ENCODE measurements around the gene CLSTN1.
A peak's percentile ranks its signal among the peaks of the same experiment; 100 is the strongest.
"Not testable (repeated sequence)": the region's sequence is repeated elsewhere in the genome, so short reads cannot be mapped to it uniquely, and the experiment has no call there.

The CLSTN1 gene

GRCh38 chr1:9826616-9827015 is 2.9 kb upstream of the CLSTN1 start:
- no peak for DNase-seq (ENCODE audit: low read depth in 4 of 4, low spot score in 1 of 4)

DNA sequence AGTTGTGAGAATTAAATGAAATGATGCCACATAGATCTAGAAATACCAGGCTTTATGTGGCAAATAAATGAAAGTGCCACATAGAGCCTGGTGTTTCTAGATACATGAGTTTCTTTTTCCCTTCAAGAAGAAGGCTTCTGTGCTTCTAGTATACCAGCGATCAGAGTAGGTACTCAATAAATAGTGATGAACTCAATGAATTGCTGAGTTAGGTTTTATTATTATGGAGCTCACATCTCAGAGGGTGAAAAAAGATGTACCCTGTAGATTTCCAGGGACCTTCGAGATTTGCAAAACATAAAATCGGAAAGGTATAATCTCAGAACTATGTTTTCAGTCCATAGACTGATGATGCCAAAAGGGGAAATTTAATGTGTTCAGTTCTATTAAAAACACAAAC is 2.3 kb upstream of the CLSTN1 start:
- DNase-seq (ENCODE audit: low read depth in 4 of 4, low spot score in 1 of 4) = no peak

DNA sequence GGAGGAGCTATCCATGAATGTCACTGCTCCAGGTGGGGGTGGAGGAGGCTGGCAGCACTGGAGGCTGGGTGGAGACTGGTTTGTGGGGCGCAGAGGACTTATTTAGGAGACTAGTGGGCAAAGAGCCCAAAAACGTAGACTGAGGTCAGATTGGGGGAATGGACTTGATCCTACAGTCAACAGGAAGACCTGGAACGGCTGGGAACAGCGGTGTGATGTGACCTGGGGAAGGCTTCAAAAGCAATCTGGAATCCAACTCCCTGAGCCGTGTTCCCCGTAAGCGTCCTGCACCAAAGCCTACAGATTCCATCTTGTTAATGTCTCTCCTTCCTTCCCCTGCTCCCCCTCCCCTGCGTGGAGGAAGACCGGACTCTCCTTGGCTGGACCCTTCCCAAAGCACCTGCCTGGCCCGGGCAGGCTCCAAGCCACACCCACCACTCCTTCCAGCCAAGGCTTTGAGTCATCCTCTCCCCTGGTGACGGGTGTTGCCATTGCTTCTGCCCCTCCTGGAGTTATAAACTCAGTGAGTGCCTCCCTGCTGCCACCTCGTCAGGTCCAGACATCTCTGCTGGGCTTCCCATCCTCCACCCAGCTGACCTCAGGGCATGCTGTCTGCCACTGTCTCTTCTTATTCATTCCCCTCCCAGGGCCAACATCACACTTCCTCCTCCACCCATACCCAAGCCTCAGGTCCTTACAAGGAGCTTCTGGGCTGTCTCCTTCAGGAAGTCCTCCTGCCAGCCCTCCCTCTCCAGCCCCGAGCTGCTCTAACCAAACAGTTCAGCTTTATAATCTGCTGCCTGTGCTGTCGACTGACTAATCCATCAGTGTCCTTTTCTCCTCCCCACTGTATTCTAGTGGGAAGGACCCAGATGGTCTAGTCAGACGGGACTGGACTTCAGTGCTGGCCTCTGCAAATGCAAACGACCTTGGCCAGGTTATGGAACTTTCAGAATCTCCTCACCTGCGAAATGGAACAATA is 1.6 kb upstream of the CLSTN1 start:
- peak in 1 of 4 experiments; percentile 19 for DNase-seq (ENCODE audit: low read depth in 4 of 4, low spot score in 1 of 4)

DNA sequence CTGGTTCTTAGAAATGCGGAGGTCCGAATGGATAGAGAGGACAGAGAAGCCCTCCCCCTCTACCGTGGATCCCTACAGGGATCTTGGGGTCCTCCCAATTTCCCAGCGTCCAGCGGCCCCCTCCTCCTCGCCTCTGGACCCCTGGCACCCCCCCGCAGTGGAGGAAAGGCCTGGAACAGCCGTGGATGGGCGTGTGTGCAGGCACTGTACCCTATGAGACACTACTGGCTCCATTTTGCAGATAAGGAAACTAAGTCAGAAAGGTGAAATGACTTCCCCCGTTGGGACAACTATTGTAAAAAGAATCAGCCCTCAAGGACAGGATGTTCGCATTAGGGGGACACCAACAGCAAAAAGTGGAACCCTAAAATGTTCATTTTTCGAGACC is 931 bp upstream of the CLSTN1 start:
- DNase-seq (ENCODE audit: low read depth in 4 of 4, low spot score in 1 of 4) = no peak

GRCh38 chr1:9823693-9823942 is 147 bp downstream of the CLSTN1 start:
- no peak for DNase-seq (ENCODE audit: low read depth in 4 of 4, low spot score in 1 of 4)

DNA sequence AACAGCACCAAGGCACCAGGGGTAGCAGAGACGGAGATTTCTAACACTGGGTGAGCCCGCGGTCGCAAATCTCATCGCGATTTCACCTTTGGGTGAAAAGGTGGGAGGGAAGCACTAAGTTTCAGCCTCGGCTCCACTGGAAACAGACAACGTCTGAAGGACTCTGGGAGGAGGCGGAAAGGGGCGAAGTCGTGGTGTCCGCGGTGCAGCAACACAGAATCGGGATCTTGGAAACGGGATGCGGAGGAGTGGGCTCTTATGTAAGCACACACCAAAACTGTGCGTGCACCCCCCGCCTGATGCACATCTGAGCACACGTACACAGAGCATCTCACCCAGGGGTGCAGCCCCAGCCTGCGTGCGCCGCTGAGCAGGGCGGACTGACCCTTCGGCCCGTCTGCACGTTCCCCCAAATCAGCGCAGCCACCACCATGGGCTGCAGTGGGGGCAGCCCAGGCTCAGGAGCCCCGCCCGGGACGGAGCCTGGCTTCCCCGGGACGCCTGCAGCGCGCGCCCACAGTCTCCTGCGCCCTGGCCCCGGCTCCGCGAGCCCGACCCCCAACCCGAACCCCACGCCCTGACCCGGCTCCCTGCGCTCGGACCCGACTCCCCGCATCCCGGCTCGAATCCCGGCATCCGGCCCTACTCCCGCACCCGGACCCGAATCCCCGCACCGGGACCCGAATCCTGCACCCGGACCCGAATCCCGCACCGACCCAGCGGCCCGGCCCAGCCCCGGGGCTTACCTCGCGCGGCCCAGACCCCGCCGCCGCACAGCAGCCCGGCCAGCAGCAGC is 670 bp downstream of the CLSTN1 start:
- DNase-seq (ENCODE audit: low read depth in 4 of 4, low spot score in 1 of 4) = peak in 2 of 4 experiments; percentile 7 to 13

DNA sequence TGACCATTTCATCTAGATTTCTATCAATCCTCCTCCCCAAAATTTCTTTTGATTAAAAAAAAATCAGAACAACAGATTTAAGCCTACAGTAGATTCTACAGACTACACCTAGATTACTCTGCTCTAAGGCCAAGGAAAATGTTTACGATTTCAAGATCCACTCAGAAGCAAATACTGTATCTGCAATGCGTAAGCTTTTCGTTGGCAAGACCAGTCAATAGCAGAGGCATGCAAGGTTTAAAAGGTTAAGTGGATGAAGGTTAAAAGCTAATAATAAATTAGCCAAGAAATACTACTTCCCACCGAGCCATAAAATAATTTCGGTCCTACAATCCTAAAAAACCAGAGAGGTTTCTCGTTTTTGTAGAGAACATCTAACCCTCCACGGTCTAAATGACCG is 1.3 kb downstream of the CLSTN1 start:
- DNase-seq (ENCODE audit: low read depth in 4 of 4, low spot score in 1 of 4) = no peak

DNA sequence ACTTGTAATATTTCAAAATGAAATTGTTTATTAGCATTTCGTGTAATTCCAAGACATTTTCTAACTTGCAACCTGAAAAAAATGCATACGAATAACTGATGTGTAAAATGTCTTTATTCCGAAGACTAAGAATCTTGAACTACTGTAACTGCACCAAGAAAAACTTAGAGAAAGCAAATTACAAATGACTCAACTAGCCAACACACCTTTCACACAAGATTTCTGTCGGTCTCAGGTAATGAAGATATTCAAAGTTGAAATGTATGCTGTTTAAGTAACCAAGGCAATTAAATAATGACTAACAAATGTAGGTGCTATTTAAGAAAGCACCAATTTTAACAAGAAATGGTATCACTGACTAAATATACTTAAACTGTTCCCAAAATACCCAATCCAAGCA is 2.1 kb downstream of the CLSTN1 start:
- no peak for DNase-seq (ENCODE audit: low read depth in 4 of 4, low spot score in 1 of 4)

- no peak for DNase-seq (ENCODE audit: low read depth in 4 of 4, low spot score in 1 of 4)
Observed at GRCh38 chr1:9820521-9820920, 3.2 kb downstream of the CLSTN1 start.

DNA sequence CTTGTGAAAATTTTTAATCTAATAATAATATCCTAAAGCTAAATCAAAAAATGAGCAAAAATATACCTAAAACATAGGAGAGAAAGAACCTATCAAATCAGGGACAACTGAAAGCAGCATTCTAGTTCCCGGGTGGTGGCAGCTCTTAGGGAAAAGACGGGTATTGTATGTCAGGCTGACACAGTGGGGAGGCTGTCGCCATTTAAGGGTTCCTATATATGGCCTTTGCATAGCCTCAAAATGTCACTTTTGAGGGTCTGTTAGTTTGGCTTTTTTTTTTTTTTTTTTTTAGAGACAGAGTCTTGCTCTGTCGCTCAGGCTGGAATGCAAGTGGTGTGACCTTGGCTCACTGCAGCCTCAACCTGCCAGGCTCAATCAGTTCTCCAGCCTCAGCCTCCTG is 6.0 kb downstream of the CLSTN1 start:
- DNase-seq (ENCODE audit: low read depth in 4 of 4, low spot score in 1 of 4) = no peak

- no peak for DNase-seq (ENCODE audit: low read depth in 4 of 4, low spot score in 1 of 4)
Observed at GRCh38 chr1:9816199-9816598, 7.6 kb downstream of the CLSTN1 start.

GRCh38 chr1:9815150-9815549 is 8.6 kb downstream of the CLSTN1 start:
- DNase-seq (ENCODE audit: low read depth in 4 of 4, low spot score in 1 of 4) = no peak

- no peak for DNase-seq (ENCODE audit: low read depth in 4 of 4, low spot score in 1 of 4)
Observed at GRCh38 chr1:9814619-9815018, 9.1 kb downstream of the CLSTN1 start.

GRCh38 chr1:9811239-9811966 is 12.4 kb downstream of the CLSTN1 start:
- no peak for DNase-seq (ENCODE audit: low read depth in 4 of 4, low spot score in 1 of 4)

DNA sequence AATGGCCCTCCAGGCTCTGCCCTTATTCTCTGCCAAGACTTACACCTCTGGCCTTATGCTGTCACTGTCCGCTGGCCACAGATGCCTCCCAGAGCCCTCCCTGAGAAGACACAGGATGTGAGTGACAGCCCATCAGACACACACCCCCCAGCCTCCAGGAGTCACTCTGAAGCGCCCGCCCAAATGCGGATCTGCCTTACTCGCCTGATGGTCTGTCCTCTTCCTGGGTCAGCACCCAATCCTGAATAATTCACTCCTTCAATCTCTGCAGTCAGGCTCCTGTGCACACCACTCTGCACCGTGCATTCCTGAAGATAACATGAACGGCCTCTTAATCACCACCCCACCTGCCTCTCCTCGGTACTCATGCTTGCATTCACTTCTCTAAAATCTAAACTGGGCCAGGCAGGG is 14.7 kb downstream of the CLSTN1 start:
- no peak for DNase-seq (ENCODE audit: low read depth in 4 of 4, low spot score in 1 of 4)

GRCh38 chr1:9808459-9808858 is 15.3 kb downstream of the CLSTN1 start:
- DNase-seq (ENCODE audit: low read depth in 4 of 4, low spot score in 1 of 4) = no peak

- no peak for DNase-seq (ENCODE audit: low read depth in 4 of 4, low spot score in 1 of 4)
Observed at GRCh38 chr1:9807541-9807940, 16.2 kb downstream of the CLSTN1 start.

GRCh38 chr1:9805972-9806371 is 17.8 kb downstream of the CLSTN1 start:
- not testable (repeated sequence) for DNase-seq (ENCODE audit: low read depth in 4 of 4, low spot score in 1 of 4)

GRCh38 chr1:9805006-9805508 is 18.7 kb downstream of the CLSTN1 start:
- no peak for DNase-seq (ENCODE audit: low read depth in 4 of 4, low spot score in 1 of 4)

GRCh38 chr1:9803003-9803918 is 20.5 kb downstream of the CLSTN1 start:
- DNase-seq (ENCODE audit: low read depth in 4 of 4, low spot score in 1 of 4) = not testable (repeated sequence)
